ENCODE data around the gene MEPCE.

- TF ChIP-seq POLR2A (IDR thresholded peaks at IDR 0.05) (no peak), CTCF (IDR thresholded peaks at IDR 0.05) (no peak)
Observed at GRCh38 chr7:100476101-100476780, 46.6 kb downstream of the MEPCE start.

Data from right lobe of liver (tissue), 4 donors.